Measurements from ENCODE around the gene SMG5.
A peak's percentile ranks its signal among the peaks of the same experiment; 100 is the strongest.

SMG5 gene

GRCh38 chr1:156248323-156248683 is 34.3 kb downstream of the SMG5 start:
- TF ChIP-seq, protein P1, sequence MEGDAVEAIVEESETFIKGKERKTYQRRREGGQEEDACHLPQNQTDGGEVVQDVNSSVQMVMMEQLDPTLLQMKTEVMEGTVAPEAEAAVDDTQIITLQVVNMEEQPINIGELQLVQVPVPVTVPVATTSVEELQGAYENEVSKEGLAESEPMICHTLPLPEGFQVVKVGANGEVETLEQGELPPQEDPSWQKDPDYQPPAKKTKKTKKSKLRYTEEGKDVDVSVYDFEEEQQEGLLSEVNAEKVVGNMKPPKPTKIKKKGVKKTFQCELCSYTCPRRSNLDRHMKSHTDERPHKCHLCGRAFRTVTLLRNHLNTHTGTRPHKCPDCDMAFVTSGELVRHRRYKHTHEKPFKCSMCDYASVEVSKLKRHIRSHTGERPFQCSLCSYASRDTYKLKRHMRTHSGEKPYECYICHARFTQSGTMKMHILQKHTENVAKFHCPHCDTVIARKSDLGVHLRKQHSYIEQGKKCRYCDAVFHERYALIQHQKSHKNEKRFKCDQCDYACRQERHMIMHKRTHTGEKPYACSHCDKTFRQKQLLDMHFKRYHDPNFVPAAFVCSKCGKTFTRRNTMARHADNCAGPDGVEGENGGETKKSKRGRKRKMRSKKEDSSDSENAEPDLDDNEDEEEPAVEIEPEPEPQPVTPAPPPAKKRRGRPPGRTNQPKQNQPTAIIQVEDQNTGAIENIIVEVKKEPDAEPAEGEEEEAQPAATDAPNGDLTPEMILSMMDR (IDR thresholded peaks at IDR 0.05; ENCODE audit: low read depth, low read length), result no peak
- in situ Hi-C loops (cut with HindIII; ENCODE audit: low sequenced_read_pairs), result no loop called here
- H3K4me3 ChIP-seq (ENCODE audit: low read depth, low read length), result no peak overlapping the region
- DNase-seq (ENCODE audit: low read depth, low spot score), result no peak

DNA sequence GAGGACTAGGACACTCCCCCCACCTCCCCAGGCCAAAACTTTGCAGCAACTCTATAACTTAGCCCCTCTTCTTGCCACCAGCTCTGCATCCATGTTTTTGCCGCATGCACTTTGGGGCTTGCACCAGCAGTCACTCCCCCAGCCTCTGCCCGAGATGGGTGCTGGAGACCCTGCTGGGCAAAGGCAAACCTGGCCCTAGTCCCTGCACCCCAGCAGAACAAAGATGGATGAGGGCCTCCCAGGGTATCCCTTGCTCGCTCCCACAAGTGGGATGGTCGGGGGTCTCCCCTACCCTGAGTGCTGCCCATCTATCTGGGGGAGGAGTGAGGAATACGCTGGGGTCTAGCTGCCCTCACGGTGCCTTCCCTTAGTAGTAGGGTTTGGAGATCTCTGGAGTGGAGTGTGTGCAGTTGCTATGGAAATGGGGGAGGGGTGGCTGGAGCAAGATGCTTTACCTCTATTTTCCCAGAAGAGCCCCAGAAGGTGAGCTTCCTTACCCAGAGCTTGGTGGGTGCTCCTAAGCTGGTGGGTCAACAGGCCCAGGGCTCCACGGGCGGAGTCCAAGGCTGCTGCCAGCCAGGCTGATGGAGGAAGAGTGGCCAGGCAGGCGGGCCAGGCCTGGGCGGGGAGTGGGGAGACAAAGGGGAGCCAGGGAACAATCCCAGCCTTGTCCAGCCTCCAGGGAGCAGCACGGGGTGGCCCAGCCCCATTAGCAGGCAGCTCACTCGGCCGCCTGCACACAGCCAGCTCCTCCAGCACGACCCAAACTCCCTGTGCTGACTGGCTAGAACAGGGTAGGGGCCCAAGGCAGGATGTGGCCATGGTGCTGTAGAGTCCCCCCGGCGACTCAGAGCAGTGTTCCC is 34.9 kb downstream of the SMG5 start, which contains the start of gene PAQR6:
PAQR6 (minus strand) TSS at position 597 of the 863 bp plus-strand sequence. CDS start 1,325 bp downstream, outside the sequence.
- TF ChIP-seq, protein P1 (IDR thresholded peaks at IDR 0.05; ENCODE audit: low read depth, low read length), result no peak
- in situ Hi-C loops (cut with HindIII; ENCODE audit: low sequenced_read_pairs), result no loop called here
- H3K4me3 ChIP-seq (ENCODE audit: low read depth, low read length), result no peak within 1 kb of the TSS
- no peak for DNase-seq (ENCODE audit: low read depth, low spot score)

GRCh38 chr1:156246781-156247459 is 35.7 kb downstream of the SMG5 start:
- in situ Hi-C loops (cut with HindIII; ENCODE audit: low sequenced_read_pairs), result no loop called here
- TF ChIP-seq, protein P1 (IDR thresholded peaks at IDR 0.05; ENCODE audit: low read depth, low read length), result no peak
- no peak overlapping the region for H3K4me3 ChIP-seq (ENCODE audit: low read depth, low read length)
- no peak for DNase-seq (ENCODE audit: low read depth, low spot score)

DNA sequence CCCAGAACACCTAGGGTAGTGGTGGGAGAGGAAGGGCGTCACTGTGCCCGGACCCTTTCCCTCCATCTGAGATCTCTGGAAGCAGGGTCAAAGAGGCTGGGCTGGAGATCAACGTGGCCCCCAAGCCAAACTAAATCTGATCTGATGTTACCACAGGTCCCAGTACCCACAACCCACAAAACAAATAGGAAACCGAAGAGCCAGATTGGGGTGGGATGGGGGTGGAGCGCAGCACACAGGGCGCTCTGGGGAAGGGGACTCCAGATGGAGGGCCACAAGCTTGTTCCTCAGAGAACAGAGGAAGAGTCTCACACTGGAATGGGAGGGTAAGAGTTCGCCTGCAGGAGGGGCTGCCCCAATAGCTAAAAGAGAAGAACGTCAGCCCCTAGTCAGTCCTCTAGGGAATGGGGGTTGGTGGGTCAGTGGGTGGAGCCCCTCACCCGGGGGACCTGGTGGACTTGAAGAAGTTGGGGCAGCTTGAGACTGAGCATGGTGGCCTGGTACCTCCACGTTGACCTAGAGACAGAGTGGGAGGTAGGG is 36.3 kb downstream of the SMG5 start:
- DNase-seq (ENCODE audit: low read depth, low spot score), result no peak
- in situ Hi-C loops (cut with HindIII; ENCODE audit: low sequenced_read_pairs), result no loop called here
- H3K4me3 ChIP-seq (ENCODE audit: low read depth, low read length), result no peak overlapping the region
- TF ChIP-seq, protein P1 (IDR thresholded peaks at IDR 0.05; ENCODE audit: low read depth, low read length), result no peak

GRCh38 chr1:156245451-156246232 is 37.0 kb downstream of the SMG5 start:
- DNase-seq (ENCODE audit: low read depth, low spot score), result no peak
- TF ChIP-seq, protein P1 (IDR thresholded peaks at IDR 0.05; ENCODE audit: low read depth, low read length), result no peak
- peak overlapping the region; percentile 7 for H3K4me3 ChIP-seq (ENCODE audit: low read depth, low read length)
- in situ Hi-C loops (cut with HindIII; ENCODE audit: low sequenced_read_pairs), result no loop called here

DNA sequence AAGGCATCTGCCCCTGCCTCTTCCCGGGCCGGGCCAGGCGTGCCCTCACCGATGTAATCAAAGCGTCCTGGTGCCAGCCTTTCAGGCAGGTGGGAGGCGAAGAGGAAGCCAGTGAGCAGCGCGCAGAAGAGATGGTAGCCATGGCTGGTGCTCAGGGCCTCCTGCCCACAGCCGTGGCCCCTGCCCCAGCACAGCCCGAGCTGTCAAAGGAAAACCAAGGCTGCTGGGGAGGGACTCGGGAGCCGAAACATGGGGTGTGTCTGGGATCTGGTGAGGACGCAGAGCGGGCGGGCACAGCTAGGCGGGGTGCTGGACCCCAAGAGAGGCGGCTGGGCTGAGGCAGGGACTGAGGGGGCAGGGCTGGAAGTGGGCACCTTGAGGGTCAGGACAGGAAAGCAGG is 37.9 kb downstream of the SMG5 start:
- in situ Hi-C loops (cut with HindIII; ENCODE audit: low sequenced_read_pairs), result no loop called here
- DNase-seq (ENCODE audit: low read depth, low spot score), result no peak
- TF ChIP-seq, protein P1 (IDR thresholded peaks at IDR 0.05; ENCODE audit: low read depth, low read length), result no peak
- no peak overlapping the region for H3K4me3 ChIP-seq (ENCODE audit: low read depth, low read length)
